SIG-M5 (cell line): ENCODE data around the gene CZIB.

Experiments used
- DNase-seq: peaks from one replicate; lab custom pipeline; 2025; lab: John Stamatoyannopoulos, UW

CZIB gene

GRCh38 chr1:53220171-53220961, at the start of gene CZIB:
Gene CZIB (minus strand): TSS chr1:53220634. CDS start chr1:53220575, 59 bp downstream.
- DNase-seq, result peak; percentile 62

GRCh38 chr1:53270107-53270506, 49.7 kb upstream of the CZIB start:
- no peak for DNase-seq

GRCh38 chr1:53267761-53268160, 47.3 kb upstream of the CZIB start:
- DNase-seq, result no peak

GRCh38 chr1:53266038-53266437, 45.6 kb upstream of the CZIB start:
- DNase-seq, result no peak

GRCh38 chr1:53265581-53265980, 45.1 kb upstream of the CZIB start:
- no peak for DNase-seq

GRCh38 chr1:53264048-53264447, 43.6 kb upstream of the CZIB start:
- no peak for DNase-seq

GRCh38 chr1:53262000-53262399, 41.6 kb upstream of the CZIB start:
- no peak for DNase-seq

GRCh38 chr1:53260631-53261247, 40.3 kb upstream of the CZIB start:
- DNase-seq, result no peak

- no peak for DNase-seq
These were observed 39.5 kb upstream of the CZIB start for GRCh38 chr1:53259932-53260331.

- no peak for DNase-seq
These were observed 37.8 kb upstream of the CZIB start for GRCh38 chr1:53258216-53258615.

GRCh38 chr1:53257454-53258081, 37.1 kb upstream of the CZIB start:
- DNase-seq, result no peak

GRCh38 chr1:53256511-53257453, 36.3 kb upstream of the CZIB start:
- DNase-seq, result no peak

GRCh38 chr1:53255031-53255430, 34.6 kb upstream of the CZIB start:
- no peak for DNase-seq

- DNase-seq, result no peak
These were observed 33.7 kb upstream of the CZIB start for GRCh38 chr1:53254011-53254640.

- no peak for DNase-seq
These were observed 29.9 kb upstream of the CZIB start for GRCh38 chr1:53250325-53250724.

- no peak for DNase-seq
These were observed 29.3 kb upstream of the CZIB start for GRCh38 chr1:53249706-53250105.

- no peak for DNase-seq
These were observed 26.1 kb upstream of the CZIB start for GRCh38 chr1:53246261-53247134.

- DNase-seq, result no peak
These were observed 23.7 kb upstream of the CZIB start for GRCh38 chr1:53244141-53244540.

GRCh38 chr1:53242381-53242780, 21.9 kb upstream of the CZIB start:
- DNase-seq, result no peak

GRCh38 chr1:53241828-53242227, 21.4 kb upstream of the CZIB start:
- DNase-seq, result no peak
